NCI-H1417 (cell line): ENCODE data around the gene LINGO3.
"Not testable (repeated sequence)": the region's sequence is repeated elsewhere in the genome, so short reads cannot be mapped to it uniquely, and the experiment has no call there.

Experiments
- DNase-seq, 3 experiments: peaks; one replicate each; lab custom pipeline; 2025; lab: John Stamatoyannopoulos, UW

The LINGO3 gene

GRCh38 chr19:2282062-2282861, 25.7 kb downstream of the LINGO3 start, which contains the start of gene PEAK3:
TSS of gene PEAK3 (minus strand) at chr19:2282175. CDS start at chr19:2280931, 1,244 bp downstream.
- no peak for DNase-seq

GRCh38 chr19:2281265-2282061, 26.5 kb downstream of the LINGO3 start:
- not testable (repeated sequence) for DNase-seq

GRCh38 chr19:2280633-2281264, 27.2 kb downstream of the LINGO3 start:
- DNase-seq = no peak

GRCh38 chr19:2278459-2279158, 29.3 kb downstream of the LINGO3 start:
- no peak for DNase-seq

GRCh38 chr19:2277138-2277537, 30.8 kb downstream of the LINGO3 start:
- no peak for DNase-seq

- no peak for DNase-seq
These were observed 31.4 kb downstream of the LINGO3 start for GRCh38 chr19:2276429-2276986.

GRCh38 chr19:2275588-2276428, 32.1 kb downstream of the LINGO3 start:
- no peak for DNase-seq

- DNase-seq = peak; percentile 52 to 81 (median 76)
These were observed 32.9 kb downstream of the LINGO3 start for GRCh38 chr19:2274931-2275535.

GRCh38 chr19:2274185-2274711, 33.7 kb downstream of the LINGO3 start:
- no peak for DNase-seq

GRCh38 chr19:2273356-2274184, 34.4 kb downstream of the LINGO3 start:
- DNase-seq = peak; percentile 66 to 83 (median 78)

- DNase-seq = peak in 1 of 3 experiments; percentile 55
These were observed 36.5 kb downstream of the LINGO3 start for GRCh38 chr19:2271234-2272103.

- DNase-seq = peak; percentile 44 to 77 (median 64)
These were observed 37.3 kb downstream of the LINGO3 start for GRCh38 chr19:2270423-2271233.

GRCh38 chr19:2270157-2270422, 37.9 kb downstream of the LINGO3 start:
- peak in 1 of 3 experiments; percentile 56 for DNase-seq

GRCh38 chr19:2269244-2270156, 38.5 kb downstream of the LINGO3 start:
- peak; percentile 98 to 99 (median 98) for DNase-seq

GRCh38 chr19:2268861-2269243, 39.1 kb downstream of the LINGO3 start:
- no peak for DNase-seq

- DNase-seq = no peak
These were observed 39.5 kb downstream of the LINGO3 start for GRCh38 chr19:2268480-2268830.
